ENCODE measurements around the gene ANGPTL4. TPM values are rescaled to one million over a fixed set of nuclear protein-coding genes. Genes with fewer than 3 reads are reported as not detected.

ANGPTL4 gene
- total and polyA plus RNA-seq, 2 of the 13 experiments (the other 11 are each of a cell fraction or from before 2014, with no cell fraction given): 0.80 to 21.7 TPM

- TF ChIP-seq ZFY (CRISPR knock-in tag; IDR thresholded peaks at IDR 0.05): 0 out of 2 replicates have a peak, but pooled peaks have one; percentile 5
- peak; percentile 83 for TF ChIP-seq RNF2 (conservative IDR thresholded peaks at IDR 0.05; ENCODE audit: low read depth)
- no peak for TF ChIP-seq ZNF501 (CRISPR knock-in tag; IDR thresholded peaks at IDR 0.05)
- peak; percentile 31; the same call in 1 of the 2 replicates for TF ChIP-seq TFDP1 (CRISPR knock-in tag; IDR thresholded peaks at IDR 0.05; ENCODE audit: borderline replicate concordance)
- peak; percentile 29; the same call in 1 of the 2 replicates for TF ChIP-seq UBTF (CRISPR knock-in tag; IDR thresholded peaks at IDR 0.05)
- no peak for TF ChIP-seq GATA4 (IDR thresholded peaks at IDR 0.05; ENCODE audit: borderline replicate concordance, low read depth)
Measured at GRCh38 chr19:8334458-8335342, 29.3 kb upstream of the ANGPTL4 start (continued).

- no TSS peak for BruUV-seq (replicated peaks)
- no peak for DNase-seq (ENCODE audit: low spot score)
- ATAC-seq: peak; percentile 14; the same call in 2 of the 3 replicates
- ChIA-PET CTCF (ENCODE audit: low intra/inter-chr PET ratio, low total read pairs) (no interaction called here), POLR2A (interaction anchor here (0.9 to 2.1 kb wide), 4 partner anchors 11 to 89 kb away, joined by 3 to 16 read pairs (median 9); partner anchors contain the start of genes NDUFA7 and RPS28)
- H3K27ac ChIP-seq (ENCODE audit: extremely low read length, insufficient read depth, low read length): no peak overlapping the region
- H2AFZ ChIP-seq (ENCODE audit: low read length): no peak overlapping the region
- no peaks in the 10 kb centered on the region for H4K20me1 ChIP-seq (ENCODE audit: insufficient read depth, low read length)
- peak overlapping the region; percentile 58 for H3K4me2 ChIP-seq (ENCODE audit: low read depth, low read length)
- H3K36me3 ChIP-seq (replicated peaks in 1 of 2; ENCODE audit: control insufficient read depth in 1 of 2, insufficient read depth in 2 of 2, low read length in 2 of 2): no peaks in the 10 kb centered on the region
- no peaks in the 10 kb centered on the region for H3K9me3 ChIP-seq (ENCODE audit: low read length)
- H3K9ac ChIP-seq (ENCODE audit: insufficient read depth, low read depth, low read length): no peak overlapping the region
- 5% methylated on average over 19 of the region's 79 CpGs for WGBS (ENCODE audit: low lambda C conversion rate)
- peaks cover 10 to 49% of the 10 kb centered on the region in 2 experiments for H3K27me3 ChIP-seq (ENCODE audit: control insufficient read depth in 1 of 2, insufficient read depth in 2 of 2, low read length in 2 of 2)
- peak overlapping the region; percentile 16 to 65 (median 26); a peak in 3 of 6 replicates for H3K4me3 ChIP-seq (replicated peaks in 1 of 3; ENCODE audit: insufficient read depth in 1 of 3, low read depth in 2 of 3, low read length in 3 of 3)
- no peaks in the 10 kb centered on the region for H3K79me2 ChIP-seq (ENCODE audit: insufficient read depth, low read length)
- FAIRE-seq: no peak
- H3K4me1 ChIP-seq (ENCODE audit: insufficient read depth, low read length): peaks cover 52% of the 10 kb centered on the region
- in situ Hi-C loops (cut with HindIII; ENCODE audit: extremely low pct_ligation_motif_present, low pct_unique_long_range_greater_than_20kb): no loop called here
- intact Hi-C loops (cut with micrococcal nuclease; ENCODE audit: unreplicated experiment): no loop called here
- TF ChIP-seq BATF2 (CRISPR knock-in tag; IDR thresholded peaks at IDR 0.05) (no peak), PATZ1 (CRISPR knock-in tag; IDR thresholded peaks at IDR 0.05) (peak; percentile 73), ZBTB34 (CRISPR knock-in tag; IDR thresholded peaks at IDR 0.05) (no peak), KDM5B (CRISPR knock-in tag; IDR thresholded peaks at IDR 0.05; ENCODE audit: borderline replicate concordance) (no peak)
Measured at GRCh38 chr19:8335343-8336071, 28.4 kb upstream of the ANGPTL4 start.
